SK-N-SH (cell line): ENCODE data around the gene TKT. TPM values are rescaled to one million over a fixed set of nuclear protein-coding genes. Genes with fewer than 3 reads are reported as not detected.

Experiments used
- CTCF ChIA-PET: fragments of 300-600, 350-600 bp; formaldehyde crosslinking; extraction: SDS; loops from one replicate; lab custom pipeline; 2021; lab: Yijun Ruan, JAX
- POLR2A ChIA-PET: fragments of 350-600 bp; sonication (Branson Sonifier 250); formaldehyde crosslinking; extraction: SDS; loops from one replicate; lab custom pipeline; 2020; ENCODE audit warnings: antibody characterized with exemption, inconsistent platforms; lab: Yijun Ruan, JAX
- DNase-seq: peaks from one replicate; pipeline ENCODE4 v3.0.0; 2012
- H2AFZ ChIP-seq: fragments of 200-600 bp; sonication (generic); 2 replicates; pipeline ENCODE4 v1.8.1; 2016; ENCODE audit warnings: antibody characterized with exemption, mild to moderate bottlenecking, low read depth
- H3F3A ChIP-seq: fragments of 200-600 bp; sonication (generic); replicated peaks from 2 replicates; pipeline ENCODE3; 2016; ENCODE audit warnings: antibody characterized with exemption, mild to moderate bottlenecking; ENCODE audit not compliant: insufficient read depth
- H3K27ac ChIP-seq, 2 experiments: fragments of 200-500 bp in 1 of 2; fragments of 200-600 bp in 1 of 2; sonication (Bioruptor generic) in 1 of 2; sonication (generic), shearing (Covaris generic) in 1 of 2; 2 replicates each; pipeline versions ENCODE4 v1.5.1 to v1.6.1; 2014 to 2016; ENCODE audit warnings: low read depth in 2 of 2, inconsistent platforms in 1 of 2, low read length in 1 of 2, mild to moderate bottlenecking in 1 of 2, mixed read lengths in 1 of 2
- H3K27me3 ChIP-seq: fragments of 200-600 bp; sonication (generic), shearing (Covaris generic); 2 replicates; pipeline ENCODE4 v1.6.1; 2016; ENCODE audit warnings: mixed run types; ENCODE audit not compliant: insufficient read depth
- H3K36me3 ChIP-seq, 2 experiments: fragments of 200-500 bp in 1 of 2; fragments of 200-600 bp in 1 of 2; sonication (Bioruptor generic) in 1 of 2; sonication (generic) in 1 of 2; replicated peaks in 1 of 2; 2 replicates each; pipeline versions ENCODE3 to v1.5.1; 2014 to 2016; ENCODE audit warnings: low read length in 1 of 2, mild to moderate bottlenecking in 1 of 2; ENCODE audit not compliant: insufficient read depth in 2 of 2, control insufficient read depth in 1 of 2
- H3K4me1 ChIP-seq, 2 experiments: fragments of 200-500 bp in 1 of 2; fragments of 200-600 bp in 1 of 2; sonication (Bioruptor generic) in 1 of 2; sonication (generic), shearing (Covaris generic) in 1 of 2; 2 replicates each; pipeline versions ENCODE4 v1.5.1 to v1.6.1; 2014 to 2016; ENCODE audit warnings: low read depth in 1 of 2, low read length in 1 of 2, mixed run types in 1 of 2; ENCODE audit not compliant: insufficient read depth in 2 of 2, control insufficient read depth in 1 of 2
- H3K4me2 ChIP-seq: fragments of 200-600 bp; sonication (generic), shearing (Covaris generic); 2 replicates; pipeline ENCODE4 v1.6.1; 2017; ENCODE audit warnings: mixed run types
- H3K4me3 ChIP-seq, 2 experiments: fragments of 200-500 bp in 1 of 2; fragments of 200-600 bp in 1 of 2; sonication (Bioruptor generic) in 1 of 2; sonication (generic), shearing (Covaris generic) in 1 of 2; 2 replicates each; pipeline versions ENCODE4 v1.5.1 to v1.8.1; 2014 to 2016; ENCODE audit warnings: low read depth in 2 of 2, inconsistent platforms in 1 of 2, low read length in 1 of 2, mild to moderate bottlenecking in 1 of 2, mixed read lengths in 1 of 2, moderate library complexity in 1 of 2
- H3K79me2 ChIP-seq: fragments of 200-600 bp; sonication (generic); 2 replicates; pipeline ENCODE4 v1.8.1; 2017; ENCODE audit warnings: mild to moderate bottlenecking; ENCODE audit not compliant: insufficient read depth
- H3K9ac ChIP-seq: fragments of 200-600 bp; sonication (generic); 2 replicates; pipeline ENCODE4 v1.6.1; 2017; ENCODE audit warnings: mixed run types
- H3K9me2 ChIP-seq: fragments of 200-600 bp; sonication (generic); 2 replicates; pipeline ENCODE4 v1.6.1; 2017; ENCODE audit warnings: mixed run types
- H3K9me3 ChIP-seq: fragments of 200-600 bp; sonication (generic); 2 replicates; pipeline ENCODE4 v1.6.1; 2017; ENCODE audit warnings: mixed run types, mild to moderate bottlenecking, moderate library complexity
- H4K20me1 ChIP-seq: fragments of 200-600 bp; sonication (generic); 2 replicates; pipeline ENCODE4 v1.6.1; 2017; ENCODE audit warnings: mild to moderate bottlenecking, mixed run types; ENCODE audit not compliant: insufficient read depth
- CTCF ChIP-seq: fragments of 200-600 bp; sonication (generic); IDR thresholded peaks from 2 replicates; pipeline ENCODE4 v1.6.1; 2017; ENCODE audit warnings: antibody characterized with exemption, mild to moderate bottlenecking, moderate library complexity
- EZH2phosphoT487 ChIP-seq: fragments of 200-600 bp; sonication (generic); IDR thresholded peaks from 2 replicates; pipeline ENCODE4 v1.6.1; 2017; ENCODE audit warnings: low read depth, mixed run types, mild to moderate bottlenecking, antibody characterized with exemption, moderate library complexity, borderline replicate concordance
- IRF3 ChIP-seq: fragments of 150-350 bp; IDR thresholded peaks from 2 replicates; pipeline ENCODE4 v1.6.1; 2016; ENCODE audit warnings: mild to moderate bottlenecking, low read depth, low read length
- JUND ChIP-seq: IDR thresholded peaks from 2 replicates; pipeline ENCODE4 v1.4.0; 2012
- MAX ChIP-seq: IDR thresholded peaks from 2 replicates; pipeline ENCODE4 v1.4.0; 2012; ENCODE audit warnings: low read depth
- PBX3 ChIP-seq: IDR thresholded peaks from 2 replicates; pipeline ENCODE4; 2012
- SMC3 ChIP-seq: IDR thresholded peaks from 2 replicates; pipeline ENCODE4 v1.6.1; 2012; ENCODE audit warnings: low read depth, low read length, improper control_type of control experiment
- TCF12 ChIP-seq: IDR thresholded peaks from 2 replicates; pipeline ENCODE4 v1.4.0; 2012
- TEAD4 ChIP-seq: IDR thresholded peaks from 2 replicates; pipeline ENCODE4 v1.4.0; 2012; ENCODE audit warnings: mild to moderate bottlenecking, borderline replicate concordance; ENCODE audit not compliant: insufficient read depth
- USF1 ChIP-seq: IDR thresholded peaks from 2 replicates; pipeline ENCODE4 v1.4.0; 2012; ENCODE audit warnings: low read depth, borderline replicate concordance
- YY1 ChIP-seq: IDR thresholded peaks from 2 replicates; pipeline ENCODE4 v1.4.0; 2012; ENCODE audit warnings: low read depth, mild to moderate bottlenecking
- WGBS: methylation state at CpG from one replicate; pipeline ENCODE4 v1.1.6; 2017; ENCODE audit warnings: low lambda C conversion rate; 5-methylcytosine and 5-hydroxymethylcytosine counted together
- polyA plus RNA-seq, 3 experiments: library from polyadenylated mRNA; depleted of rRNA; stranded (reverse); fragments of >200 nt; gene quantifications; 2 replicates each; pipeline ENCODE4 v1.2.3, GENCODE V29; 2012

Gene TKT
- polyA plus RNA-seq, 1 of the 3 experiments (the other 2 are of a cell fraction): 144 TPM

GRCh38 chr3:53178246-53178645, 77.6 kb downstream of the TKT start:
- Histone ChIP-seq H3F3A (no peaks in the 10 kb centered on the region), H4K20me1 (no peaks in the 10 kb centered on the region), H3K36me3 (peaks cover 0 to 2% of the 10 kb centered on the region in 2 experiments), H3K4me1 (no peaks in the 10 kb centered on the region), H3K9me3 (no peaks in the 10 kb centered on the region), H3K4me2 (no peak overlapping the region), H3K27me3 (no peaks in the 10 kb centered on the region), H3K27ac (no peak overlapping the region), H3K79me2 (no peaks in the 10 kb centered on the region), H3K9ac (no peak overlapping the region), H3K9me2 (no peaks in the 10 kb centered on the region), H3K4me3 (no peak overlapping the region), H2AFZ (no peak overlapping the region)
- TF ChIP-seq CTCF (no peak), JUND (no peak), EZH2phosphoT487 (no peak), YY1 (no peak), USF1 (no peak), IRF3 (no peak), TCF12 (no peak), MAX (no peak), PBX3 (no peak), SMC3 (no peak), TEAD4 (no peak)
- ChIA-PET POLR2A (no interaction called here), CTCF (interaction anchor here (1.0 kb wide), 1 partner anchor 46 kb away, joined by 3 read pairs; no protein-coding TSS in a partner anchor)
- DNase-seq: no peak
- 84% methylated on average over 7 of the region's 15 CpGs for WGBS
